Right cardiac atrium (tissue), 5 donors: ENCODE measurements around the gene PGM3. TPM values are rescaled to one million over a fixed set of nuclear protein-coding genes. Genes with fewer than 3 reads are reported as not detected.
"Not testable (repeated sequence)": the region's sequence is repeated elsewhere in the genome, so short reads cannot be mapped to it uniquely, and the experiment has no call there.

Experiments used
- ATAC-seq, 2 donors: fragments of 200-7000 bp; cut with Tn5 transposase; one replicate each; pipeline versions ENCODE4 v1.8.0 to v1.9.1; 2020; ENCODE audit warnings: moderate library complexity in 2 of 2, mild to moderate bottlenecking in 1 of 2
- DNase-seq, 3 donors: peaks; one replicate each; pipeline ENCODE4 v3.0.0-alpha.2; 2020
- H3K27ac ChIP-seq: one replicate; pipeline ENCODE4 v1.5.1; 2013; ENCODE audit warnings: mild to moderate bottlenecking, low read length, control low read depth, moderate library complexity
- H3K27me3 ChIP-seq: one replicate; pipeline ENCODE4 v1.6.1; 2013; ENCODE audit not compliant: control insufficient read depth, insufficient read depth
- H3K4me1 ChIP-seq: one replicate; pipeline ENCODE4 v1.6.1; 2013; ENCODE audit warnings: low read length; ENCODE audit not compliant: control insufficient read depth, insufficient read depth
- H3K4me3 ChIP-seq: one replicate; pipeline ENCODE4 v1.5.1; 2013; ENCODE audit warnings: low read length, control low read depth
- H3K9me3 ChIP-seq: one replicate; pipeline ENCODE4 v1.6.1; 2013; ENCODE audit warnings: low read length; ENCODE audit not compliant: control insufficient read depth
- WGBS: extraction: QIAGEN DNeasy Blood & Tissue Kit; methylation state at CpG from one replicate; pipeline ENCODE4 v1.1.7; 2013; 5-methylcytosine and 5-hydroxymethylcytosine counted together
- intact Hi-C, 4 donors: fragments of 100-400 bp; cut with DNase I; formaldehyde crosslinking; loops; one replicate each; pipeline versions ENCODE4 v1.11.0 to v1.14.0; 2022 to 2023
- polyA plus RNA-seq: library from polyadenylated mRNA; stranded (reverse); fragments of 200-250 nt; gene quantifications from one replicate; pipeline ENCODE4 v1.2.3, GENCODE V29; 2013
- total RNA-seq, 4 donors: library from RNA; stranded (reverse); fragmentation: NEBNext Ultra II Directional; extraction: Animal tissue kit (Norgen Biotek cat#: 25700); gene quantifications; one replicate each; pipeline ENCODE4 v1.2.1, GENCODE V29; 2021
- donor health status: healthy with polysubstance abuse.
- donor health status: DM: no; HTN: yes; CAD: no.
- donor health status: DM: no; HTN: no; CAD: no.
- donor health status: DM: no; HTN: yes; CAD: no; lungs with severe emphysema.
- donor health status: DM: yes; HTN: yes; CAD: no.

PGM3 gene
- total and polyA plus RNA-seq, 5 donors = 5.8 to 31.1 (median 17.1) TPM

DNA sequence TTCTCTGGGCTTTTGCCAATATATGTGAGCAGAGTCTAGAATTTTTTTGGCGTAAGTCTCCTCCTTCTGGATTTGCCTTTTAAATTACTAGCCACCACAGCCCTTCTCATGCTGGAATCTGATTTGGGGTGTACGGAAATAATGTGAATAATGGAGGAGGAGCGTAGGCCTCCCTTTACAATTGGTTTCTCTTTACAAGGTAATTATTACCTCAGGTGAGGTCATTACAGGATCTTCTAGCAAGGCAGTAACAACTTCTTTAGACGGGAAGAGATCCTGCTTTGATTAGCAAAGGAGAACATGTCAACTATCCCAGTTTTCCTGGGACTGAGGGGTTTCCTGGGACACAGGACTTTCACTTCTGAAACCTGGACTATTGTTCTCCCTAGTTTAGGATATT, 9.0 kb upstream of the PGM3 start:
- 87% methylated on average over 4 of the region's 4 CpGs for WGBS
- no peak for ATAC-seq
- Histone ChIP-seq H3K9me3 (no peaks in the 10 kb centered on the region), H3K27me3 (no peaks in the 10 kb centered on the region), H3K4me1 (no peaks in the 10 kb centered on the region), H3K4me3 (no peak overlapping the region), H3K27ac (no peak overlapping the region)
- intact Hi-C loops = loop anchor here in 1 of 4 donors (10.0 kb wide), 1 partner anchor 117 kb away; no protein-coding TSS in a partner anchor
- DNase-seq = no peak

DNA sequence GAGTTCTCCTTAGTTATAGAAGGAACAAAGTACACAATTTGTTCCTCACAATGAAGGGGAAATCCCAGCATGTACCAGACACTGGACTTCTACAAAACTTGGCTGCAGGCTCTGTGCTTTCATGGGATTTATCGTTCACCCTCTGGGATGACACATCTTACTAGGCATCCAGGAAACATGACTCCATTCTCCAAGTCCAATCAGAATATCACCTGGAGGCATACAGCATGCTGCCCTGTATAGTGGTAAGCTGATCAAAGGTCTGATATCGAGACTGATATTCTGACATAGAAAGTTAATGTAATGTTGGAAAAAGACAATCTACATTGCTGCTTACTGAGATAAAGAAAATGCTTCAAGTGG, 6.8 kb upstream of the PGM3 start:
- ATAC-seq = peak in 1 of 2 donors; percentile 26
- DNase-seq = no peak
- Histone ChIP-seq H3K4me1 (no peaks in the 10 kb centered on the region), H3K27me3 (no peaks in the 10 kb centered on the region), H3K9me3 (no peaks in the 10 kb centered on the region), H3K27ac (no peak overlapping the region), H3K4me3 (no peak overlapping the region)
- 64% methylated on average over 2 of the region's 2 CpGs for WGBS
- intact Hi-C loops = loop anchor here in 2 of 4 donors (10.0 kb wide), 2 partner anchors 115 to 125 kb away; no protein-coding TSS in a partner anchor

DNA sequence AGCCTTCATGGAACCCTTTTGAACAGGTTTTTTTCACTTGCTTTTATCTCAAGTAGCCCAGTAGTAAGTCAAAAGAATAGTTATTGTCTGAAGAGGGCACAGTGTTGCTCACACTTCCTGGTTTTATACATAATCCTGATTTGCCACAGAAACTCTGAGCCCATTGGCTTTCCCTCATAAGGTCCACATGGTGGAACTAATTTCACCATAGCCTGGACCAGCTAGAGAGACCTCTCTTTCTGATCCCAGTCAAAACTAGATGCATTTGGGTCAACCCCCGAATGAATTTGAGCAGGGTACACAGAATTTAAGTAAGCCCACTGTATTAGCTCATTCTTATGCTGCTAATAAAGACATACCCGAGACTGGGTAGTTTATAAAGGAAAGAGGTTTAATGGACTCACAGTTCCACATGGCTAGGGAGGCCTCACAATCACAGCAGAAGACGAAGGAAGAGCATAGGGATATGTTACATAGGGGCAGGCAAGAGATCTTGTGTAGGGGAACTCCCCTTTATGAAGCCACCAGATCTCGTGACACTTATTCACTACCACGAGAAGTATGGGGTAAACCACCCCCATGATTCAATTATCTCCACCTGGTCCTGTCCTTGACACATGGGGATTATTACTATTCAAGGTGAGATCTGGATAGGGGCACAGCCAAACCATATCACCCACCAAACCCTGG, 6.3 kb upstream of the PGM3 start:
- Histone ChIP-seq H3K27me3 (no peaks in the 10 kb centered on the region), H3K4me3 (no peak overlapping the region), H3K4me1 (no peaks in the 10 kb centered on the region), H3K27ac (no peak overlapping the region), H3K9me3 (no peaks in the 10 kb centered on the region)
- ATAC-seq (no peak), DNase-seq (no peak)
- intact Hi-C loops = loop anchor here in 1 of 4 donors (10.0 kb wide), 1 partner anchor 125 kb away; no protein-coding TSS in a partner anchor
- WGBS = 91% methylated on average over 5 of the region's 5 CpGs

DNA sequence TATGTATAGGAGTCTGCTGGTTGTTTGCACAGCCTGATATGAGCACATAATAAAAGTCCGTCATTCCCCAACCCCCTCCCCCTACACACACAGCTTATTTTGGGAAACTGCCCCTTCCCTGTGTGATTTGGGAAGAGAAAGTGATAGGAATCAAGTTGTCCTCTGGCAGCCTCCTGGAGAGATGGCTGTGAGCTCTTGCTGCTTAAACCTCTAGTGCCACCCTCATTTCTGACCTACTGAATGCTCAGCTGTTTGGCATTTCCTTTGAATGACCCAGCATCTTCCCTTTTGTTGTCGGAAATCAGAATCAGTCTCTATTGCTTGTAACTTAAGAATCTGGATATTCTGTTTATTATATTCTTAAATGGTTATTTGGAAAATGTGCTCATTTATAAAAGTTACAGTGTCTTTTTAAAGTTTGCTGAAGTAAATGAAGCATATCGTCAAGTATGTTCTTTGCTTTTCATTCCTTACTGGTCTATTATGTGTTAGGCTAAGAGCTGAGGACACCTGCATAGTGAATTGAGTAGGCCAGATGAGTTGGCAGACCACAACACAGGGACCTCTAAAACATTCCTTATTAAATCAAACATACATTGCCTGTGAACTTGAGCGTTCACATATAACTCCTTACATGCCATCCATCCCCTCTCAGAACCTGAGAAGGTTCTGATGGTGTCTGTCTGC, 5.6 kb upstream of the PGM3 start:
- ATAC-seq (no peak), DNase-seq (no peak)
- Histone ChIP-seq H3K27me3 (no peaks in the 10 kb centered on the region), H3K27ac (no peak overlapping the region), H3K4me1 (no peaks in the 10 kb centered on the region), H3K9me3 (no peaks in the 10 kb centered on the region), H3K4me3 (no peak overlapping the region)
- intact Hi-C loops = loop anchor here in 1 of 4 donors (10.0 kb wide), 1 partner anchor 124 kb away; no protein-coding TSS in a partner anchor
- WGBS = 86% methylated on average over 4 of the region's 4 CpGs

DNA sequence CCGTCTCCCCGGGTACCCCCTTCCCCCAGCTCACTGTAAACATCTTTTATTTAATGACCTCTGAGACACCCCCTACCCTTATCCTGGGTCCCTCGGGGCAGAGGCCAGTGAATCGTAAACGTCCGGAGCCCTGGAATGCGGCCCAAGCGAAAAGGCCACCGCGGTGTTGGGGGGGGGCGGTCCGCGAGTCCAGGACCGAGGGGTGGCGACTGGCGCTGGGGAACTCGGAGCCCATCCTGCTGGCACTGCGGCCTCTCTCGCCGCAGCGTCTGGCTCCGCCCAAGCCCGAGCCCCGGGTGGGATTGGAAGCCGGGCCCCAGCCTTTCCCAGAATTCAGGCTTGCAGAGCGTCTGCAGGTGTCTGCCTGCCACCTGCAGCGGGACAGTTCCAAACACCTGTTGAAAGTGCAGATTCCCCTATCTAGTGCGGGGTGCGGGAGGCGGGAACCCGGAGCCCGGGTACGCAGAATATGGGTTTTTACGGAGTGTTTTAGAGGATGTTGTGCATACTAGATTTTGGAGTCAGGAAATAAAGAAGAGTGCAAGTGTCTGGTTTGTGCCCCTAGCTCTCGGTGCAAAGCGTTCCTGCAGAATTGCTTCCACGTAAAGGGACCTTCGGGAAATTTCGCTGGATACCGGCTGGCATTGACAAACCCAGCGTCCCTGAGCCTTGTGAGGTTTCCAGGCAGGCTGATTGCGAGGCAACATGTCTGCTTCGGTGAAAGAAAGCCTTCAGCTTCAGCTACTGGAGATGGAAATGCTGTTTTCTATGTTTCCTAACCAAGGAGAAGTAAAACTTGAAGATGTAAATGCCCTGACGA, 892 bp upstream of the PGM3 start:
- Histone ChIP-seq H3K4me3 (peak overlapping the region; percentile 78), H3K4me1 (peaks cover 2% of the 10 kb centered on the region), H3K27me3 (no peaks in the 10 kb centered on the region), H3K27ac (peak overlapping the region; percentile 54), H3K9me3 (no peaks in the 10 kb centered on the region)
- 3% methylated on average over 44 of the region's 44 CpGs for WGBS
- DNase-seq (peak; percentile 59 to 80 (median 79)), ATAC-seq (peak; percentile 74 to 83)
- intact Hi-C loops = loop anchor here in 1 of 4 donors (10.0 kb wide), 1 partner anchor 119 kb away; no protein-coding TSS in a partner anchor

DNA sequence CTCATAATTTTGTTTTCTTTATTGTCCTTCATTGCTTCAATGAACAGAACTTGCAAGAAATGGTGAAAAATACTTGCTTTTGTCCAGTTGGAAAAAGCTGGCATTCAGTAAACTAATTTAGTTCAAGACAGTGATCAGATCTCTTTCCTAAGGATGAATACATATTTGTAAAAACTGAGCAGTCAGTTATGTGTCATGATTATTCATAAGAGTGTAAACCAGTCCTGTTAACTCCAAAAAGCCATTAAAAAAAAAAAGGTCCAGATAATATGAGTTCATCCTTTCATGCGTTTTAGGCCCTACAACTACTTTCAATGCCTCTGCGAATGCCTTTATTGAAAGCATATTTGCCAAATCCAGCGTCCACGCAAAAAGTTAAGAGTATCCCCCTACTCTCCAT, 609 bp downstream of the PGM3 start:
- Histone ChIP-seq H3K4me3 (peak overlapping the region; percentile 78), H3K27ac (no peak overlapping the region), H3K9me3 (no peaks in the 10 kb centered on the region), H3K27me3 (no peaks in the 10 kb centered on the region), H3K4me1 (peaks cover 2% of the 10 kb centered on the region)
- no peak for ATAC-seq
- DNase-seq = no peak
- intact Hi-C loops = loop anchor here in 1 of 4 donors (10.0 kb wide), 1 partner anchor 118 kb away; no protein-coding TSS in a partner anchor
- under 1% methylated on average over 4 of the region's 4 CpGs for WGBS

DNA sequence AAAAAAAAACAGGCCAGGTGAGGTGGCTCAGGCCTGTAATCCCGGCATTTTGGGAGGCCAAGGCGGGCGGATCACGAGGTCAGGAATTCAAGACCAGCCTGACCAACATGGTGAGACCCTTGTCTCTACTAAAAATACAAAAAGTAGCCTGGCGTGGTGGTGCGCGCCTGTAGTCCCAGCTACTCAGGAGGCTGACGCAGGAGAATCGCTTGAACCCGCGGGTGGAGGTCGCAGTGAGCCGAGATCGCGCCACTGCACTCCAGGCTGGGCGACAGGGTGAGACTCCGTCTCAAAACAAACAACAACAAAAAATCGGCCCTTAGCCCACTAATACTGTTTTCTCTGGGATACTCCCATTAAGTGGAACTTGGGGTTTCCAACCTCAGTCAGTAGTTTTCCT, 1.1 kb downstream of the PGM3 start:
- not testable (repeated sequence) for H3K27ac ChIP-seq, ATAC-seq, H3K9me3 ChIP-seq, H3K4me1 ChIP-seq, H3K27me3 ChIP-seq
- peak in 1 of 3 donors; percentile 49 for DNase-seq
- 90% methylated on average over 18 of the region's 18 CpGs for WGBS
- intact Hi-C loops = loop anchor here in 1 of 4 donors (10.0 kb wide), 1 partner anchor 117 kb away; no protein-coding TSS in a partner anchor
- H3K4me3 ChIP-seq = peak overlapping the region; percentile 78

DNA sequence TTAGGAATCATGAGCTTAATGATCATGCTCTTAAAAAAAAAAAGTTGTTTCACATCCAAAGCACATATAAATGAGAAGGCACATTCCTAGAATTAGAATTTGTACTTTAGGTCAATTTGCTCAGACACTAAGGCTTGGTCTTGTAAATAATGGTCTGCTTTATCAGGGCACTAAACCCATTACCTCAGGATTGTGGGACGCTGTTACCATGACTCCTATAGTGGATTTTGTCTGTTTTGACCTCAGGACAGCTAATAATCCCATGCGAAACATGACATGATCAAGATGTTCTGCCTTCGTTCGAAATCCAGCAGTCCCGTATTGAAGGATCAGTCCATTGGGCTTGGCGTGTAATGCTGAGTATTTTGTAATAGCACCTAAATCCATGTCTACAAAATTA, 2.4 kb downstream of the PGM3 start:
- intact Hi-C loops = loop anchor here in 1 of 4 donors (10.0 kb wide), 1 partner anchor 116 kb away; no protein-coding TSS in a partner anchor
- WGBS = 92% methylated on average over 6 of the region's 6 CpGs
- Histone ChIP-seq H3K27ac (no peak overlapping the region), H3K27me3 (no peaks in the 10 kb centered on the region), H3K9me3 (no peaks in the 10 kb centered on the region), H3K4me3 (no peak overlapping the region), H3K4me1 (peaks cover 2% of the 10 kb centered on the region)
- ATAC-seq (no peak), DNase-seq (no peak)

DNA sequence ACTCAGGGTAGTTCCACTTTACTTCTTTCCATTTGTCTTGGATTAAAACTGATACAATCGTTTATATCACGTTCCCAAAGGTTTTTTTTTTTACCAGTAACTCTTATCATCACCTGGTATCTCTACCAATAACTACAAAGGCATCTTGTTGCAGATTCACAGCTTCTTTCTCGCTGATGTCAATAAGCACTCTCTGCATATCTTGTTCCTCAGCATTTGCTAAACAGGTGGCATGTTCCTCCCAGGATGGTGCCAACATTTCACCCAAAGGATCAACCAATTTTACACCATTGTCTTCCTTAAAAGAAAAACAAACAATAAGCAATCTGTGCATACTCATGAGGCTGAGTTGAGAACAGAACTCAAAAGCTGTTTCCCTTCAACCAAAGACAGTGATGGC, 4.6 kb downstream of the PGM3 start:
- WGBS = 59% methylated on average over 3 of the region's 3 CpGs
- Histone ChIP-seq H3K4me3 (no peak overlapping the region), H3K27ac (no peak overlapping the region), H3K27me3 (no peaks in the 10 kb centered on the region), H3K4me1 (peaks cover 2% of the 10 kb centered on the region), H3K9me3 (no peaks in the 10 kb centered on the region)
- intact Hi-C loops = no loop called here
- DNase-seq = no peak
- no peak for ATAC-seq

DNA sequence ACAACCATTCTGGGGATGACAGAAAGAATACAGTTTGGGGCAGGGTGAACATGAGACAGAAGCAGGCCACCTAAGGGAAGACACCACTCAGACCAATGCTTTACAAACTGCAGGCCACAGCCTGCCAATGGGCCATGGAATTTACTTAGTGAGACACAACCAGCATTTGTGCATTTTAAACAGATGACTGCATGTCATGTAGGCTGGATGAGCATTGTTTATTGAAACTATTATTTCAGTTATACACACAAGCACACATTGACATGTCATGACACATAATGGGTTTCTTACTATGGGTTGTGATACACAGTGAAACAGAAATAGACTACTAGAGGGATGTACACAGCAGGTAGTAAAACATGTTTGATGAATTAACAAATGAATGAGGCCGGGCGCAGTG, 8.0 kb downstream of the PGM3 start:
- no peak overlapping the region for H3K4me3 ChIP-seq
- H3K27ac ChIP-seq = no peak overlapping the region
- DNase-seq (no peak), ATAC-seq (no peak)
- no peaks in the 10 kb centered on the region for H3K27me3 ChIP-seq
- WGBS = over 99% methylated on average over 2 of the region's 2 CpGs
- no peaks in the 10 kb centered on the region for H3K4me1 ChIP-seq
- intact Hi-C loops = no loop called here
- H3K9me3 ChIP-seq = no peaks in the 10 kb centered on the region
